Left ventricle myocardium inferior (tissue), 1 donor: ENCODE results near the gene C20orf173. TPM values are rescaled to one million over a fixed set of nuclear protein-coding genes. Genes with fewer than 3 reads are reported as not detected.

ENCODE experiments used
- DNase-seq: peaks from one replicate; pipeline ENCODE4 v3.0.0-alpha.2; 2020
- H3K27ac ChIP-seq: fragments of 200-600 bp; replicated peaks from 2 replicates; pipeline ENCODE4 v1.8.0; 2021
- H3K27me3 ChIP-seq: fragments of 200-600 bp; 2 replicates; pipeline ENCODE4 v1.8.0; 2021; ENCODE audit warnings: low read depth
- H3K36me3 ChIP-seq: fragments of 200-600 bp; 2 replicates; pipeline ENCODE4 v1.8.0; 2021
- H3K4me1 ChIP-seq: fragments of 200-600 bp; 2 replicates; pipeline ENCODE4 v1.8.0; 2021
- H3K4me3 ChIP-seq: fragments of 200-600 bp; 2 replicates; pipeline ENCODE4 v1.8.0; 2021; ENCODE audit warnings: mild to moderate bottlenecking, moderate library complexity
- H3K9me3 ChIP-seq: fragments of 200-600 bp; replicated peaks from 2 replicates; pipeline ENCODE4 v1.8.0; 2021
- CTCF ChIP-seq: fragments of 200-600 bp; IDR thresholded peaks from 2 replicates; pipeline ENCODE4 v1.8.0; 2021; ENCODE audit warnings: antibody characterized with exemption, mild to moderate bottlenecking, borderline replicate concordance
- intact Hi-C: fragments of 100-400 bp; cut with micrococcal nuclease; formaldehyde crosslinking; loops from one replicate; pipeline ENCODE4 v1.11.0; 2022
- total RNA-seq: library from RNA; stranded (reverse); fragmentation: NEBNext Ultra II Directional; extraction: Animal tissue kit (Norgen Biotek cat#: 25700); gene quantifications from one replicate; pipeline ENCODE4 v1.2.1, GENCODE V29; 2021
- donor health status: DM: no; HTN: yes; CAD: no; lungs with severe emphysema.

C20orf173 gene
- total RNA-seq, 1 donor from 2014 or later = not detected

- H3K36me3 ChIP-seq = peaks cover 71% of the 10 kb centered on the region
- peaks cover 11% of the 10 kb centered on the region for H3K4me1 ChIP-seq
- no peaks in the 10 kb centered on the region for H3K27me3 ChIP-seq
- DNase-seq = no peak
- no peak overlapping the region for H3K27ac ChIP-seq
- H3K4me3 ChIP-seq = no peak overlapping the region
- intact Hi-C loops = no loop called here
- no peak for TF ChIP-seq CTCF
- H3K9me3 ChIP-seq = no peaks in the 10 kb centered on the region
Observed at GRCh38 chr20:35506179-35506578, 23.3 kb downstream of the C20orf173 start.

- TF ChIP-seq CTCF = no peak
- H3K36me3 ChIP-seq = peaks cover 70% of the 10 kb centered on the region
- intact Hi-C loops = no loop called here
Observed at GRCh38 chr20:35504751-35505150, 24.7 kb downstream of the C20orf173 start.

GRCh38 chr20:35503841-35504561, 25.5 kb downstream of the C20orf173 start:
- peak; percentile 38 for DNase-seq
- no peaks in the 10 kb centered on the region for H3K27me3 ChIP-seq
- H3K9me3 ChIP-seq = no peaks in the 10 kb centered on the region
- H3K27ac ChIP-seq = no peak overlapping the region
- no peak overlapping the region for H3K4me3 ChIP-seq
- peaks cover 70% of the 10 kb centered on the region for H3K36me3 ChIP-seq
- TF ChIP-seq CTCF = no peak
- intact Hi-C loops = no loop called here
- peaks cover 11% of the 10 kb centered on the region for H3K4me1 ChIP-seq

More at GRCh38 chr20:35504751-35505150, 24.7 kb downstream of the C20orf173 start:
- Histone ChIP-seq H3K4me1 (peaks cover 11% of the 10 kb centered on the region), H3K27me3 (no peaks in the 10 kb centered on the region), H3K27ac (no peak overlapping the region), H3K4me3 (no peak overlapping the region), H3K9me3 (no peaks in the 10 kb centered on the region)
- no peak for DNase-seq

GRCh38 chr20:35503281-35503680, 26.2 kb downstream of the C20orf173 start:
- peaks cover 69% of the 10 kb centered on the region for H3K36me3 ChIP-seq
- H3K9me3 ChIP-seq = no peaks in the 10 kb centered on the region
- no peak for TF ChIP-seq CTCF
- no peaks in the 10 kb centered on the region for H3K27me3 ChIP-seq
- H3K4me1 ChIP-seq = peaks cover 11% of the 10 kb centered on the region
- no peak overlapping the region for H3K27ac ChIP-seq
- no peak overlapping the region for H3K4me3 ChIP-seq
- no peak for DNase-seq
- intact Hi-C loops = no loop called here

GRCh38 chr20:35502352-35502751, 27.1 kb downstream of the C20orf173 start:
- Histone ChIP-seq H3K9me3 (no peaks in the 10 kb centered on the region), H3K27me3 (no peaks in the 10 kb centered on the region), H3K36me3 (peaks cover 71% of the 10 kb centered on the region), H3K27ac (no peak overlapping the region), H3K4me3 (no peak overlapping the region), H3K4me1 (peaks cover 12% of the 10 kb centered on the region)
- TF ChIP-seq CTCF = no peak
- DNase-seq = no peak
- intact Hi-C loops = no loop called here
